OCI-LY7 (cell line): ENCODE measurements around the gene TMEM18. TPM values are rescaled to one million over a fixed set of nuclear protein-coding genes. Genes with fewer than 3 reads are reported as not detected.

Source experiments
- BruUV-seq: library from RNA; stranded (reverse); fragments of 400-500 nt; replicated peaks from 2 replicates; lab custom pipeline; 2021; lab: Mats Ljungman, UMichigan
- CTCF ChIA-PET: fragments of 300-600 bp; sonication (Branson Sonifier 250); formaldehyde crosslinking; loops from one replicate; lab custom pipeline; 2022; ENCODE audit warnings: antibody characterized with exemption; ENCODE audit not compliant: unreplicated experiment; lab: Charles Lee
- POLR2A ChIA-PET: fragments of 300-600 bp; sonication (Branson Sonifier 250); formaldehyde crosslinking; loops from one replicate; lab custom pipeline; 2022; ENCODE audit warnings: antibody characterized with exemption; lab: Charles Lee
- DNase-seq: peaks from one replicate; pipeline ENCODE4 v3.0.0-alpha.2; 2015; ENCODE audit warnings: low spot score
- H2AFZ ChIP-seq: fragments of 200-600 bp; sonication (generic), shearing (Covaris generic); 2 replicates; pipeline ENCODE4 v1.6.1; 2014; ENCODE audit warnings: mild to moderate bottlenecking, antibody characterized with exemption, low read length, moderate library complexity
- H3K27ac ChIP-seq: fragments of 200-600 bp; sonication (generic); 2 replicates; pipeline ENCODE4 v1.5.1; 2014; ENCODE audit warnings: mixed run types, low read depth, mild to moderate bottlenecking, moderate library complexity, low read length, inconsistent platforms; ENCODE audit not compliant: poor library complexity, severe bottlenecking
- H3K36me3 ChIP-seq: fragments of 200-600 bp; sonication (generic); 2 replicates; pipeline ENCODE4 v1.6.1; 2014; ENCODE audit warnings: mild to moderate bottlenecking, antibody characterized with exemption, low read length, moderate library complexity, mixed read lengths; ENCODE audit not compliant: insufficient read depth
- H3K4me1 ChIP-seq: fragments of 200-600 bp; sonication (generic); 2 replicates; pipeline ENCODE4 v1.5.1; 2014; ENCODE audit warnings: mild to moderate bottlenecking, low read length; ENCODE audit not compliant: insufficient read depth, poor library complexity, severe bottlenecking
- H3K4me2 ChIP-seq: fragments of 200-600 bp; sonication (generic); 2 replicates; pipeline ENCODE4 v1.6.1; 2014; ENCODE audit warnings: mild to moderate bottlenecking, low read length
- H3K4me3 ChIP-seq: fragments of 200-600 bp; sonication (generic); 2 replicates; pipeline ENCODE4 v1.5.1; 2014; ENCODE audit warnings: mild to moderate bottlenecking, low read depth, low read length; ENCODE audit not compliant: poor library complexity, severe bottlenecking
- H3K79me2 ChIP-seq: fragments of 200-600 bp; sonication (generic); 2 replicates; pipeline ENCODE4 v1.6.1; 2016; ENCODE audit warnings: low read depth, mild to moderate bottlenecking, low read length, moderate library complexity, mixed read lengths; ENCODE audit not compliant: insufficient read depth
- H3K9me2 ChIP-seq: fragments of 200-600 bp; sonication (generic); 2 replicates; pipeline ENCODE4 v1.6.1; 2016; ENCODE audit warnings: mild to moderate bottlenecking, low read length, mixed read lengths; ENCODE audit not compliant: insufficient read depth
- H3K9me3 ChIP-seq: fragments of 200-600 bp; sonication (generic); 2 replicates; pipeline ENCODE4 v1.6.1; 2014; ENCODE audit warnings: mild to moderate bottlenecking, mixed run types, low read length, mixed read lengths
- H4K20me1 ChIP-seq: fragments of 200-600 bp; sonication (generic); 2 replicates; pipeline ENCODE4 v1.6.1; 2014; ENCODE audit warnings: mild to moderate bottlenecking, antibody characterized with exemption, low read length, moderate library complexity, mixed read lengths; ENCODE audit not compliant: insufficient read depth
- EZH2phosphoT487 ChIP-seq: fragments of 200-600 bp; sonication (generic); IDR thresholded peaks from 2 replicates; pipeline ENCODE4 v1.6.1; 2018; ENCODE audit warnings: low read depth, borderline replicate concordance, mild to moderate bottlenecking, mixed run types, antibody characterized with exemption, low read length, moderate library complexity, mixed read lengths
- intact Hi-C: fragments of 100-400 bp; cut with micrococcal nuclease; formaldehyde crosslinking; loops from one replicate; pipeline ENCODE4 v1.10.0; 2022; ENCODE audit not compliant: unreplicated experiment
- total RNA-seq, 2 experiments: library from RNA; depleted of rRNA in 1 of 2; stranded (reverse); fragments of >200 nt in 1 of 2; shearing (Covaris generic) in 1 of 2; gene quantifications; 2 replicates each; pipeline ENCODE4 v1.2.3, GENCODE V29; 2014 to 2022
- TF ChIP-seq, protein P1 (sequence below): fragments of 200-600 bp; sonication (generic); conservative IDR thresholded peaks from 2 replicates; pipeline ENCODE4 v1.5.1; 2014; ENCODE audit warnings: mild to moderate bottlenecking, antibody characterized with exemption, low read length, moderate library complexity, mixed read lengths

Gene TMEM18
- total RNA-seq, 2 experiments from 2014 or later, result 18.2 to 31.1 TPM

DNA sequence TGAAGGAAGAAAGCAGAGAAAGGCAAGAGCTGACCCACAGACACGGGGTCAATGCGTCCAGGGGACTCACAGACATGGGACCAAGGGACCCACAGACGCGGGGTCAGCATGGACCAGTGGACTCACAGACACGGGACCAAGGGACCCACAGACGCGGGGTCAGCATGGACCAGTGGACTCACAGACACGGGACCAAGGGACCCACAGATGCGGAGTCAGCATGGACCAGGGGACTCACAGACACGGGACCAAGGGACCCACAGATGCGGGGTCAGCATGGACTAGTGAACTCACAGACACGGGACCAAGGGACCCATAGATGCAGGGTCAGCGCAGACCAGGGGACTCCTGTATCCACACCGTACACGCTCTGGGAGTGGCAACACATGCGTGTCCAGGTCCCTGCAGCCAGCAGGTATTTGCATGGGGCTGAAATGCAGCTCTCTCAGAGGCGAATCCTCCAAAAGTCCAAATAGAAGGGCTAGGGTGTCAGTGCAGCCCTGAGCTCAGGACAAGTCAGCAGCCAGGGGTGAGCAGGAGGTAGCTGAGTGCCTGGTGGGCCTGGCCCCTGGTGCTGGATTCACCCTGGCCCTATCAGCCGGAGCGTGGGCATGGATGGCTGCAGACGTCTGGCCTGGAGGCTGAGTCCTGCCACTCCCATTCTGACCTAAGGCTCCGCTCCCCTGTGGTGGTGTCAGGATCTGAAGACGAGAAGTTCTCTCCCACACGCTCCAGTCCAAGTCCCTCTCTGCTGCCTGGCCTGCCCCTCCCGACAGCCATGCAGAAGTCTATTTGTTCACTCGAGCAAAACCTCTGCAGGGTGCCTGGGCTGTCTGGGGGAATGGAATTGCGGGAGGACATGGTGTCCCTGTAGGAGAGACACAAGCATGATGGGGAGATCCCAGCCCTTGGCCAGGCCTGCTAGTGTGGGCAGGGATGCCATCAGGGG lies 28.5 kb downstream of the TMEM18 start:
- intact Hi-C loops, result no loop called here

DNA sequence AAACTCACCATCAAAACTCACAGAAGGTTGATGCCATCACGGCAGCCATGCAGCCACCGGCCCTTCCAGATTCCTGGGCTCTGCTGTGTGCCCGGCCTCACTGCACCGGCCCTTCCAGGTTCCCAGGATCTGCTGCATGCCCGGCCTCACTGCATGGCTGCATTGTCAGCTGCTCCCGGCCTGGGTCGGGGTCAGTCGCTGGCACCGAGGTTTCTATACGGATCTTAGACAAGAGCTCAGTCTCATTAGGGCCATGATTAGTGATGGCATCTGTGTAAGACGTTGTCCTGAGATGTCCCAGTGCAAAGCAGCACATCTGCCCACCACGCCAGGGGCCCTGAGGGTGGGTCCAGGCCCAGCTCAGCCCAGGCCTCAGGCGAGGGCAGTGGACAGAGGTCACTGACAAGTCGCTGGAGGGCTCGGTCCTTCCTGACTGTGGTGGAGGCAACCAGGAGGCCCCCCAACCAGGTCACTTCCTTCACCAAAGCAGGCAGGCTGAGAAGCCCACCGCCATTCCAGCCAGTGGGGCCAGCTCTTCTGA lies 29.4 kb downstream of the TMEM18 start:
- no peaks in the 10 kb centered on the region for H4K20me1 ChIP-seq

More for the DNA sequence above, 28.5 kb downstream of the TMEM18 start:
- H3K9me2 ChIP-seq, result no peaks in the 10 kb centered on the region
- TF ChIP-seq, protein P1, sequence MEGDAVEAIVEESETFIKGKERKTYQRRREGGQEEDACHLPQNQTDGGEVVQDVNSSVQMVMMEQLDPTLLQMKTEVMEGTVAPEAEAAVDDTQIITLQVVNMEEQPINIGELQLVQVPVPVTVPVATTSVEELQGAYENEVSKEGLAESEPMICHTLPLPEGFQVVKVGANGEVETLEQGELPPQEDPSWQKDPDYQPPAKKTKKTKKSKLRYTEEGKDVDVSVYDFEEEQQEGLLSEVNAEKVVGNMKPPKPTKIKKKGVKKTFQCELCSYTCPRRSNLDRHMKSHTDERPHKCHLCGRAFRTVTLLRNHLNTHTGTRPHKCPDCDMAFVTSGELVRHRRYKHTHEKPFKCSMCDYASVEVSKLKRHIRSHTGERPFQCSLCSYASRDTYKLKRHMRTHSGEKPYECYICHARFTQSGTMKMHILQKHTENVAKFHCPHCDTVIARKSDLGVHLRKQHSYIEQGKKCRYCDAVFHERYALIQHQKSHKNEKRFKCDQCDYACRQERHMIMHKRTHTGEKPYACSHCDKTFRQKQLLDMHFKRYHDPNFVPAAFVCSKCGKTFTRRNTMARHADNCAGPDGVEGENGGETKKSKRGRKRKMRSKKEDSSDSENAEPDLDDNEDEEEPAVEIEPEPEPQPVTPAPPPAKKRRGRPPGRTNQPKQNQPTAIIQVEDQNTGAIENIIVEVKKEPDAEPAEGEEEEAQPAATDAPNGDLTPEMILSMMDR, result no peak
- TF ChIP-seq EZH2phosphoT487, result no peak
- H3K79me2 ChIP-seq, result no peaks in the 10 kb centered on the region
- no peaks in the 10 kb centered on the region for H3K4me1 ChIP-seq
- H4K20me1 ChIP-seq, result no peaks in the 10 kb centered on the region
- H2AFZ ChIP-seq, result no peak overlapping the region
- no peak for DNase-seq
- ChIA-PET CTCF (no interaction called here), POLR2A (no interaction called here)
- H3K9me3 ChIP-seq, result no peaks in the 10 kb centered on the region
- no peak overlapping the region for H3K4me3 ChIP-seq
- no peak overlapping the region for H3K27ac ChIP-seq
- H3K36me3 ChIP-seq, result no peaks in the 10 kb centered on the region
- BruUV-seq, result no TSS peak
- H3K4me2 ChIP-seq, result no peak overlapping the region

More for the DNA sequence above, 29.4 kb downstream of the TMEM18 start:
- Histone ChIP-seq H3K4me3 (no peak overlapping the region), H3K4me1 (no peaks in the 10 kb centered on the region), H3K27ac (no peak overlapping the region), H3K9me3 (no peaks in the 10 kb centered on the region), H2AFZ (no peak overlapping the region), H3K36me3 (no peaks in the 10 kb centered on the region), H3K79me2 (no peaks in the 10 kb centered on the region), H3K9me2 (no peaks in the 10 kb centered on the region), H3K4me2 (no peak overlapping the region)
- DNase-seq, result no peak
- ChIA-PET CTCF (no interaction called here), POLR2A (no interaction called here)
- no TSS peak for BruUV-seq
- TF ChIP-seq, protein P1, result no peak
- no peak for TF ChIP-seq EZH2phosphoT487
- intact Hi-C loops, result no loop called here
